Activated B cell treated with CpG ODN at 0.5 μM for 24 hours (primary cell): ENCODE measurements around the gene SUPT3H. TPM values are rescaled to one million over a fixed set of nuclear protein-coding genes. Genes with fewer than 3 reads are reported as not detected.
"Not testable (repeated sequence)": the region's sequence is repeated elsewhere in the genome, so short reads cannot be mapped to it uniquely, and the experiment has no call there.

ENCODE experiments used
- ATAC-seq: fragments of 200-7000 bp; cut with Tn5 transposase; one replicate; pipeline ENCODE4 v1.10.0; 2021; ENCODE audit warnings: low read depth, mild to moderate bottlenecking, moderate library complexity
- CTCF ChIA-PET: fragments of 350-600 bp; sonication (Branson Sonifier 250); formaldehyde crosslinking; loops from one replicate; lab custom pipeline; 2021; ENCODE audit warnings: antibody characterized with exemption; lab: Charles Lee
- POLR2A ChIA-PET: fragments of 350-600 bp; sonication (Branson Sonifier 250); formaldehyde crosslinking; loops from one replicate; lab custom pipeline; 2021; ENCODE audit warnings: antibody characterized with exemption; lab: Charles Lee
- DNase-seq: peaks from one replicate; pipeline ENCODE4 v3.0.0; 2022
- H3K27ac Mint-ChIP-seq: one replicate; pipeline ENCODE4 v1.8.0; 2020; ENCODE audit warnings: mixed read lengths
- H3K27me3 Mint-ChIP-seq: one replicate; pipeline ENCODE4 v1.8.0; 2021; ENCODE audit warnings: mixed read lengths
- H3K36me3 Mint-ChIP-seq: one replicate; pipeline ENCODE4 v1.8.0; 2021; ENCODE audit warnings: low read depth, mixed read lengths
- H3K4me1 Mint-ChIP-seq: one replicate; pipeline ENCODE4 v1.8.0; 2021; ENCODE audit warnings: mixed read lengths
- H3K4me3 Mint-ChIP-seq: one replicate; pipeline ENCODE4 v1.8.0; 2020; ENCODE audit warnings: mild to moderate bottlenecking, mixed read lengths
- H3K9me3 Mint-ChIP-seq: one replicate; pipeline ENCODE4 v1.8.0; 2020; ENCODE audit warnings: mixed read lengths
- CTCF ChIP-seq: fragments of 200-600 bp; IDR thresholded peaks from one replicate; pipeline ENCODE4 v1.8.0; 2022; ENCODE audit warnings: antibody characterized with exemption, mild to moderate bottlenecking
- intact Hi-C: fragments of 100-400 bp; cut with micrococcal nuclease; formaldehyde crosslinking; loops from one replicate; pipeline ENCODE4 v1.15.1; 2024
- total RNA-seq: library from RNA; stranded (reverse); gene quantifications from 2 replicates; pipeline ENCODE4 v1.2.3, GENCODE V29; 2022

SUPT3H gene
- total RNA-seq, 1 donor from 2014 or later: 9.9 TPM

GRCh38 chr6:45072673-45073072 lies 305.1 kb downstream of the SUPT3H start:
- CTCF ChIA-PET: no interaction called here
- DNase-seq (no peak), ATAC-seq (no peak)
- Mint-ChIP-seq H3K4me1 (peaks cover 2% of the 10 kb centered on the region), H3K27ac (no peak overlapping the region), H3K27me3 (no peaks in the 10 kb centered on the region), H3K9me3 (no peaks in the 10 kb centered on the region), H3K4me3 (no peak overlapping the region), H3K36me3 (peaks cover 2% of the 10 kb centered on the region)
- no peak for TF ChIP-seq CTCF
- POLR2A ChIA-PET: no interaction called here
- intact Hi-C loops: no loop called here

- ChIA-PET CTCF (no interaction called here), POLR2A (no interaction called here)
- no peak for TF ChIP-seq CTCF
- intact Hi-C loops: no loop called here
- Mint-ChIP-seq H3K4me1 (peaks cover 2% of the 10 kb centered on the region), H3K4me3 (no peak overlapping the region), H3K27ac (no peak overlapping the region), H3K9me3 (no peaks in the 10 kb centered on the region), H3K36me3 (no peaks in the 10 kb centered on the region), H3K27me3 (no peaks in the 10 kb centered on the region)
- ATAC-seq (no peak), DNase-seq (no peak)
These were observed 305.7 kb downstream of the SUPT3H start for GRCh38 chr6:45072016-45072415.

DNA sequence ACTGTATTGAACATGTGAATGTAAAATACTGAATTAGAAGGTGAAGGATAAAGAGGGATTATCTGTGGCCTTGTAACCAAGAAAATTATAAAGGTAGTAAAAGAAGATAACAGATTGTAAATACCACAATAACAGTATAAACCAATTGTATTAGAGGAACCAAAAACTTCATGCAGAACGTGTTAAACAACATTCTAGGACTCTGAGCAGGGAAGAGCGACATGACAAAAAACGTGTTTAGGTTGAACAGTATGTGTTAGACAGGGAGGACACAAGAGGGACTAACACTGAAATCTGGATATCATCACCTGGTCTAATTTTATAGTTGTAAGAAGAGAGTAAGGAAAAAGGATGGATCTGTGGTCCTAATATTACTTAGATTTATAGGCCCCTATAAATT lies 308.6 kb downstream of the SUPT3H start:
- TF ChIP-seq CTCF: no peak
- intact Hi-C loops: no loop called here
- H3K4me1 Mint-ChIP-seq: no peaks in the 10 kb centered on the region
- H3K4me3 Mint-ChIP-seq: no peak overlapping the region
- ChIA-PET CTCF (no interaction called here), POLR2A (no interaction called here)
- DNase-seq (no peak), ATAC-seq (no peak)
- no peak overlapping the region for H3K27ac Mint-ChIP-seq
- H3K36me3 Mint-ChIP-seq: no peaks in the 10 kb centered on the region
- H3K27me3 Mint-ChIP-seq: no peaks in the 10 kb centered on the region
- no peaks in the 10 kb centered on the region for H3K9me3 Mint-ChIP-seq

- intact Hi-C loops, H3K27me3 Mint-ChIP-seq, H3K27ac Mint-ChIP-seq, H3K36me3 Mint-ChIP-seq, POLR2A ChIA-PET, H3K4me3 Mint-ChIP-seq, DNase-seq, H3K4me1 Mint-ChIP-seq, CTCF ChIA-PET, H3K9me3 Mint-ChIP-seq, ATAC-seq: not testable (repeated sequence)
These were observed 310.3 kb downstream of the SUPT3H start for GRCh38 chr6:45067446-45067845.

- intact Hi-C loops, H3K4me1 Mint-ChIP-seq, H3K27me3 Mint-ChIP-seq, H3K36me3 Mint-ChIP-seq, POLR2A ChIA-PET, ATAC-seq, H3K4me3 Mint-ChIP-seq, H3K27ac Mint-ChIP-seq, CTCF ChIA-PET, DNase-seq: not testable (repeated sequence)
- peaks cover 15% of the 10 kb centered on the region for H3K9me3 Mint-ChIP-seq
These were observed 315.1 kb downstream of the SUPT3H start for GRCh38 chr6:45062659-45063058.

DNA sequence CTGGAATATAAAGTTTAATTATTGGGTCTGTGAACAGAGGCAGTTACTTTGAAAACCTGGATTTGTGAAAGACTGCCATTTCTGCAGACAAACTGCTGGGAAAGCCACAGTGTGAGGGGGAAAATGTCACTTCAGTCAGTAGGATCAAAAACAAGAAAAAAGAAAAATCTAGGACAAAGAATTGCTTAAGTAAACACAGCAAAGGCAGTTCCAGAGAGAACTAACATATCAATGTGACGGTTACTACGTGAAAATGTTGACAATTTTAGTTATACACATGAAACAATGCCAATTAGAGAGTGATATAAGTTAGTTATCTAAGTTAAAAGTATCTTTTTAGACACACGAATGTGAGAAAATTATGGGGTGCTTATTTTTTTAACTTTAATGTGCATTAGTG lies 320.0 kb downstream of the SUPT3H start:
- TF ChIP-seq CTCF: no peak
- POLR2A ChIA-PET: no interaction called here
- H3K27me3 Mint-ChIP-seq: no peaks in the 10 kb centered on the region
- H3K4me1 Mint-ChIP-seq: no peaks in the 10 kb centered on the region
- H3K9me3 Mint-ChIP-seq: peaks cover 15% of the 10 kb centered on the region
- H3K4me3 Mint-ChIP-seq: no peak overlapping the region
- CTCF ChIA-PET: no interaction called here
- ATAC-seq: no peak
- intact Hi-C loops: no loop called here
- H3K36me3 Mint-ChIP-seq: no peaks in the 10 kb centered on the region
- H3K27ac Mint-ChIP-seq: no peak overlapping the region
- DNase-seq: no peak
